ENCODE results near the gene AGBL4. TPM values are rescaled to one million over a fixed set of nuclear protein-coding genes. Genes with fewer than 3 reads are reported as not detected.

AGBL4 gene
- total RNA-seq, 1 experiment from 2014 or later, result not detected

- no peak for TF ChIP-seq REST (IDR thresholded peaks at IDR 0.05; ENCODE audit: low read depth)
- no peak for TF ChIP-seq FOSL1 (IDR thresholded peaks at IDR 0.05; ENCODE audit: low read depth)
- TF ChIP-seq CEBPB (IDR thresholded peaks at IDR 0.05; ENCODE audit: low read depth), result no peak
Observed at GRCh38 chr1:48498096-48498791, 1525.5 kb downstream of the AGBL4 start (continued).

- POLR2A ChIA-PET, result no interaction called here
- TF ChIP-seq REST (IDR thresholded peaks at IDR 0.05; ENCODE audit: low read depth) (no peak), EZH2 (IDR thresholded peaks at IDR 0.05) (no peak), CBX3 (IDR thresholded peaks at IDR 0.05; ENCODE audit: low read depth) (no peak)
- CTCF ChIA-PET, result interaction anchor here (1.0 kb wide), 1 partner anchor 9 kb away, joined by 3 read pairs; no protein-coding TSS in a partner anchor
- no peak overlapping the region for H3K4me3 ChIP-seq (replicated peaks in 1 of 2; ENCODE audit: low read depth in 1 of 2, low read length in 2 of 2)
- H2AFZ ChIP-seq (ENCODE audit: low read depth, low read length, poor library complexity, severe bottlenecking), result no peak overlapping the region
- H3K79me2 ChIP-seq (ENCODE audit: insufficient read depth, low read length), result no peaks in the 10 kb centered on the region
- H3K4me2 ChIP-seq (ENCODE audit: low read length), result no peak overlapping the region
- peaks cover 12% of the 10 kb centered on the region for H3K27me3 ChIP-seq (ENCODE audit: insufficient read depth, low read length)
- DNase-seq (ENCODE audit: low read depth, low spot score) (no peak), ATAC-seq (no peak)
- intact Hi-C loops (cut with micrococcal nuclease), result loop anchor here (5.0 to 10.0 kb wide), 2 partner anchors 294 to 391 kb away; no protein-coding TSS in a partner anchor
- no peaks in the 10 kb centered on the region for H3K36me3 ChIP-seq (ENCODE audit: control insufficient read depth in 1 of 2, insufficient read depth in 2 of 2, low read length in 2 of 2)
- BruUV-seq (replicated peaks), result no TSS peak
- no peaks in the 10 kb centered on the region for H3K9me2 ChIP-seq (ENCODE audit: insufficient read depth)
- no peaks in the 10 kb centered on the region for H3K9me3 ChIP-seq (ENCODE audit: control insufficient read depth in 1 of 2, insufficient read depth in 1 of 2, low read depth in 1 of 2, low read length in 2 of 2)
- RAD21 ChIA-PET (ENCODE audit: low non-redundant PET in 1 of 2, low total read pairs in 2 of 2, uncharacterized antibody in 2 of 2, unreplicated experiment in 2 of 2), result no interaction called here
- H3K4me1 ChIP-seq (ENCODE audit: control insufficient read depth in 1 of 2, insufficient read depth in 2 of 2, low read length in 2 of 2), result peaks cover 0 to 4% of the 10 kb centered on the region in 2 experiments; a peak in 2 of 4 replicates
- no peaks in the 10 kb centered on the region for H4K20me1 ChIP-seq (ENCODE audit: insufficient read depth)
- H3K27ac ChIP-seq (ENCODE audit: low read depth, low read length), result no peak overlapping the region
- no peak overlapping the region for H3K9ac ChIP-seq (ENCODE audit: low read length)
Observed at GRCh38 chr1:48495911-48496310, 1527.8 kb downstream of the AGBL4 start.

All from HCT116 (cell line).